CD4-positive, alpha-beta T cell treated with Interleukin-17A for 4 hours (primary cell): ENCODE results near the gene SNX12.
"Not testable (repeated sequence)": the region's sequence is repeated elsewhere in the genome, so short reads cannot be mapped to it uniquely, and the experiment has no call there.

Source experiments
- DNase-seq: peaks from one replicate; pipeline ENCODE4 v3.0.0-alpha.2; 2020; ENCODE audit warnings: mixed read lengths

SNX12 gene

GRCh38 chrX:71085900-71086299 is 17.8 kb upstream of the SNX12 start:
- no peak for DNase-seq

GRCh38 chrX:71082822-71083221 is 14.7 kb upstream of the SNX12 start:
- no peak for DNase-seq

GRCh38 chrX:71082124-71082647 is 14.1 kb upstream of the SNX12 start:
- DNase-seq: no peak

GRCh38 chrX:71081330-71082123 is 13.4 kb upstream of the SNX12 start:
- DNase-seq: no peak

GRCh38 chrX:71070531-71070930 is 2.4 kb upstream of the SNX12 start:
- DNase-seq: no peak

- DNase-seq: no peak
Measured at GRCh38 chrX:71067712-71068043, 456 bp downstream of the SNX12 start.

- no peak for DNase-seq
Measured at GRCh38 chrX:71067089-71067488, 1.0 kb downstream of the SNX12 start.

- DNase-seq: no peak
Measured at GRCh38 chrX:71060127-71060526, 8.0 kb downstream of the SNX12 start.

GRCh38 chrX:71057848-71058530 is 10.1 kb downstream of the SNX12 start:
- DNase-seq: no peak

- no peak for DNase-seq
Measured at GRCh38 chrX:71056867-71057266, 11.3 kb downstream of the SNX12 start.

- DNase-seq: peak; percentile 16
Measured at GRCh38 chrX:71053217-71053621, 14.9 kb downstream of the SNX12 start.

GRCh38 chrX:71052721-71053120 is 15.4 kb downstream of the SNX12 start:
- DNase-seq: no peak

GRCh38 chrX:71047891-71048290 is 20.2 kb downstream of the SNX12 start:
- DNase-seq: not testable (repeated sequence)

GRCh38 chrX:71017396-71017939 is 50.7 kb downstream of the SNX12 start:
- DNase-seq: no peak
